Measurements from ENCODE around the gene CHRND.

The CHRND gene

GRCh38 chr2:232483311-232483922 lies 42.5 kb upstream of the CHRND start:
- TF ChIP-seq, protein P1, sequence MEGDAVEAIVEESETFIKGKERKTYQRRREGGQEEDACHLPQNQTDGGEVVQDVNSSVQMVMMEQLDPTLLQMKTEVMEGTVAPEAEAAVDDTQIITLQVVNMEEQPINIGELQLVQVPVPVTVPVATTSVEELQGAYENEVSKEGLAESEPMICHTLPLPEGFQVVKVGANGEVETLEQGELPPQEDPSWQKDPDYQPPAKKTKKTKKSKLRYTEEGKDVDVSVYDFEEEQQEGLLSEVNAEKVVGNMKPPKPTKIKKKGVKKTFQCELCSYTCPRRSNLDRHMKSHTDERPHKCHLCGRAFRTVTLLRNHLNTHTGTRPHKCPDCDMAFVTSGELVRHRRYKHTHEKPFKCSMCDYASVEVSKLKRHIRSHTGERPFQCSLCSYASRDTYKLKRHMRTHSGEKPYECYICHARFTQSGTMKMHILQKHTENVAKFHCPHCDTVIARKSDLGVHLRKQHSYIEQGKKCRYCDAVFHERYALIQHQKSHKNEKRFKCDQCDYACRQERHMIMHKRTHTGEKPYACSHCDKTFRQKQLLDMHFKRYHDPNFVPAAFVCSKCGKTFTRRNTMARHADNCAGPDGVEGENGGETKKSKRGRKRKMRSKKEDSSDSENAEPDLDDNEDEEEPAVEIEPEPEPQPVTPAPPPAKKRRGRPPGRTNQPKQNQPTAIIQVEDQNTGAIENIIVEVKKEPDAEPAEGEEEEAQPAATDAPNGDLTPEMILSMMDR (IDR thresholded peaks at IDR 0.05): no peak
- Histone ChIP-seq H3K27ac (no peak overlapping the region), H3K4me3 (ENCODE audit: low read depth, low read length) (no peak overlapping the region), H3K9ac (no peak overlapping the region), H3K4me2 (ENCODE audit: low read length) (no peak overlapping the region), H3K27me3 (ENCODE audit: control insufficient read depth, insufficient read depth, low read length) (peaks cover 3% of the 10 kb centered on the region), H3K4me1 (no peaks in the 10 kb centered on the region), H3K79me2 (no peaks in the 10 kb centered on the region), H3K36me3 (ENCODE audit: control insufficient read depth, insufficient read depth, low read length) (no peaks in the 10 kb centered on the region), H2AFZ (no peak overlapping the region), H3K9me3 (ENCODE audit: control insufficient read depth, low read length) (no peaks in the 10 kb centered on the region)

DNA sequence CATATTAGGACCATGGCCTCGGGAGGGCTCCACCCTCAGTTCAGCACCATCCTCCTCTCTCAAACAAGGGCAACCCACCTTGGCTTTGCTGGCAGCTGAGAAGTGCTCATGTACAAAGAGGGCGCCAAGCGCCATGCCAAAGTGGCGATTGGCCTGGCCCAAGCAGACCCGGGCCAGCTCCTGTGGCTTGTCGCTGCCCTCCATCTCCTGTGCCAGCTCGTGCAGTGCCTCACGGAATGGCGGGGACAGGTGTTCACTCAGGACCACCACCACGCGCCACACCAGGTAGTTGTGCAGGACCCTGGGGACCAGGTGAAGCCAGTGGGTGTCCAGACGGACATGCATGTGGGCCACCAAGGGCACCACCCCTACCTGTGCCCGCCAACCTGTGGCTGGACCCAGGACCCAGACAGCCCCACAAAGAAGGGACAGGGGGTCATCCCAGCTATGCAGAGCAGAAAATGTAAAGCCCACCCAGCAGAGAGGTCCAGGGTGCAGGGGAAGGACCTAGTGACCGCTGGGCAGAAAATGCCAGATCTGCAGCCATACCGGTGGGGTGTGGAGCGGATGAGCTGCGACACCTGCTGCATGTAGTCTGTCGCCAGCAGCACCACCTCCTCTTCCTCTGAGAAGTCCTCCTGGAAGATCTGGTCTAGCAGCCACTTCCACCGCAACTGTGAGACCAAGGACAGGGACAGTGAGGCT lies 41.9 kb upstream of the CHRND start:
- Histone ChIP-seq H3K9me3 (ENCODE audit: control insufficient read depth, low read length) (no peaks in the 10 kb centered on the region), H2AFZ (no peak overlapping the region), H3K4me1 (no peaks in the 10 kb centered on the region), H3K27me3 (ENCODE audit: control insufficient read depth, insufficient read depth, low read length) (peaks cover 3% of the 10 kb centered on the region), H3K9ac (no peak overlapping the region), H3K36me3 (ENCODE audit: control insufficient read depth, insufficient read depth, low read length) (no peaks in the 10 kb centered on the region), H3K4me3 (ENCODE audit: low read depth, low read length) (no peak overlapping the region), H3K79me2 (no peaks in the 10 kb centered on the region), H3K27ac (no peak overlapping the region), H3K4me2 (ENCODE audit: low read length) (no peak overlapping the region)
- TF ChIP-seq, protein P1 (IDR thresholded peaks at IDR 0.05): no peak

GRCh38 chr2:232484628-232485347 lies 41.2 kb upstream of the CHRND start:
- Histone ChIP-seq H3K36me3 (ENCODE audit: control insufficient read depth, insufficient read depth, low read length) (no peaks in the 10 kb centered on the region), H3K79me2 (no peaks in the 10 kb centered on the region), H3K4me3 (ENCODE audit: low read depth, low read length) (no peak overlapping the region), H3K9me3 (ENCODE audit: control insufficient read depth, low read length) (no peaks in the 10 kb centered on the region), H3K27ac (no peak overlapping the region), H3K9ac (no peak overlapping the region), H3K27me3 (ENCODE audit: control insufficient read depth, insufficient read depth, low read length) (peaks cover 3% of the 10 kb centered on the region), H3K4me1 (no peaks in the 10 kb centered on the region), H2AFZ (no peak overlapping the region), H3K4me2 (ENCODE audit: low read length) (no peak overlapping the region)
- TF ChIP-seq, protein P1 (IDR thresholded peaks at IDR 0.05): no peak

DNA sequence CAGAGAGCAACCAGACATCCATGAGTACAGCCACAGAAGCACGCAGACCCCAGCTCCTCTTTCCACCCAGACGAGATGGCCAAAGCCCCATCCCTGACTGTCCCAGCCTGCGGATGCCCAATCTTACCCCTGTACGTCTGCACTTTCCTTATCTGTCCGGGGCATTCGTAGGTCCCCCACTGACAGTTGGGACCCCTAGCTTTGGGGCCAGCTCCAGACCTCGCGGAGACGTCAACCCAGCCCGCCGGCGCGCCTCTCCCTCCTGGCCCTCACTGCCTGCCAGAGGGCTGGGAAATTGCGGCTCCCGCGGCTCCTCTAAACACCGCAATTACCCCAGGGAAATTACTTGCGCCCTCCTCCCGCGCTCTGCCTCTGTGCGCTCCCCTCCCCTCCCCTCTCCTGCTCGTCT lies 40.6 kb upstream of the CHRND start:
- Histone ChIP-seq H3K27ac (no peak overlapping the region), H2AFZ (no peak overlapping the region), H3K36me3 (ENCODE audit: control insufficient read depth, insufficient read depth, low read length) (no peaks in the 10 kb centered on the region), H3K79me2 (no peaks in the 10 kb centered on the region), H3K9me3 (ENCODE audit: control insufficient read depth, low read length) (no peaks in the 10 kb centered on the region), H3K4me2 (ENCODE audit: low read length) (no peak overlapping the region), H3K4me1 (no peaks in the 10 kb centered on the region), H3K4me3 (ENCODE audit: low read depth, low read length) (no peak overlapping the region), H3K9ac (no peak overlapping the region), H3K27me3 (ENCODE audit: control insufficient read depth, insufficient read depth, low read length) (peaks cover 3% of the 10 kb centered on the region)
- TF ChIP-seq, protein P1 (IDR thresholded peaks at IDR 0.05): no peak

Data from parathyroid adenoma (tissue), 2 donors.